ENCODE results near the gene L3MBTL1.

The L3MBTL1 gene

DNA sequence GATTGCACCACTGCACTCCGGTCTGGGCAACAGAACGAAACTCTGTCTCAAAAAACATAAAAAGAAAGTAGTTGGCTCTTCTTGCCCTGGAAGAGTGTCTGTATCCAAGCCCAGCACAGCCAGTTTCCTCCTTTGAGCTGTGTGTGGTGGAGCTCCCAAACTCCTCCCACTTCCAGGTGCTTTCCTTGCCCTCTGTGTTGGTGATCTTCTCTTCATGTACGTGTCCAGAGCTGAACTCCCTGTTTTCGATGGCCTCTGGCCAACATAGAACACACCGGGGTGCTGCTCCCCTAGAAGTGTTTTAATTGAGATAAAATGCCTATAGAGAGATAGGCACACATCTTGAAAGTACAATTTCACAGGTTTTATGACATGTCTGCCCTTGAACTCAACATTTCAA lies 34.7 kb downstream of the L3MBTL1 start:
- Mint-ChIP-seq H3K27me3 (ENCODE audit: low read depth, poor library complexity) (peaks cover 6% of the 10 kb centered on the region), H3K4me1 (no peaks in the 10 kb centered on the region), H3K36me3 (ENCODE audit: low read depth) (peaks cover 34% of the 10 kb centered on the region), H3K4me3 (no peak overlapping the region), H3K9me3 (peaks cover 16% of the 10 kb centered on the region), H3K27ac (no peak overlapping the region)
- no peak for DNase-seq
- TF ChIP-seq, protein P1, sequence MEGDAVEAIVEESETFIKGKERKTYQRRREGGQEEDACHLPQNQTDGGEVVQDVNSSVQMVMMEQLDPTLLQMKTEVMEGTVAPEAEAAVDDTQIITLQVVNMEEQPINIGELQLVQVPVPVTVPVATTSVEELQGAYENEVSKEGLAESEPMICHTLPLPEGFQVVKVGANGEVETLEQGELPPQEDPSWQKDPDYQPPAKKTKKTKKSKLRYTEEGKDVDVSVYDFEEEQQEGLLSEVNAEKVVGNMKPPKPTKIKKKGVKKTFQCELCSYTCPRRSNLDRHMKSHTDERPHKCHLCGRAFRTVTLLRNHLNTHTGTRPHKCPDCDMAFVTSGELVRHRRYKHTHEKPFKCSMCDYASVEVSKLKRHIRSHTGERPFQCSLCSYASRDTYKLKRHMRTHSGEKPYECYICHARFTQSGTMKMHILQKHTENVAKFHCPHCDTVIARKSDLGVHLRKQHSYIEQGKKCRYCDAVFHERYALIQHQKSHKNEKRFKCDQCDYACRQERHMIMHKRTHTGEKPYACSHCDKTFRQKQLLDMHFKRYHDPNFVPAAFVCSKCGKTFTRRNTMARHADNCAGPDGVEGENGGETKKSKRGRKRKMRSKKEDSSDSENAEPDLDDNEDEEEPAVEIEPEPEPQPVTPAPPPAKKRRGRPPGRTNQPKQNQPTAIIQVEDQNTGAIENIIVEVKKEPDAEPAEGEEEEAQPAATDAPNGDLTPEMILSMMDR (IDR thresholded peaks at IDR 0.05) = no peak

DNA sequence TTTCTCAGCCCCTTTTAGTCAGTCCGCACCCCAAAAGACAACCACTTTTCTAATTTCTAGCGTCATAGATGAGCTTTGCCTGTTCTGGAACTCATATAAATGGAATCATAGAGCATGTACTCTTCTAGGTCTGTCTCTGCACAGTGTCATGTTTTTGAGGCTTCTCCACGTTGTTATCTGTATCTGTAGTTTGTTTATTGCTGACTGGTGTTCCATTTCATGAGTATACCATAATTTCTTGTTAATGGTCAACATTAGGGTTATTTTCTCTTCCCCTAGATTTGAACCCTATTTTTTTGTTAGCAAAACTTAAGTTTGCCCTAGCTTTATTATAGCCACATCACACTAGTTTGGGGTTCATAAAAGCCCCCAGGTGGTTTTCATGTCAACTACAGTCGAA lies 35.2 kb downstream of the L3MBTL1 start:
- no peak for DNase-seq
- Mint-ChIP-seq H3K9me3 (peaks cover 21% of the 10 kb centered on the region), H3K4me3 (no peak overlapping the region), H3K36me3 (ENCODE audit: low read depth) (peaks cover 39% of the 10 kb centered on the region), H3K27me3 (ENCODE audit: low read depth, poor library complexity) (peaks cover 8% of the 10 kb centered on the region), H3K4me1 (peaks cover 2% of the 10 kb centered on the region), H3K27ac (no peak overlapping the region)
- TF ChIP-seq, protein P1 (IDR thresholded peaks at IDR 0.05) = no peak

DNA sequence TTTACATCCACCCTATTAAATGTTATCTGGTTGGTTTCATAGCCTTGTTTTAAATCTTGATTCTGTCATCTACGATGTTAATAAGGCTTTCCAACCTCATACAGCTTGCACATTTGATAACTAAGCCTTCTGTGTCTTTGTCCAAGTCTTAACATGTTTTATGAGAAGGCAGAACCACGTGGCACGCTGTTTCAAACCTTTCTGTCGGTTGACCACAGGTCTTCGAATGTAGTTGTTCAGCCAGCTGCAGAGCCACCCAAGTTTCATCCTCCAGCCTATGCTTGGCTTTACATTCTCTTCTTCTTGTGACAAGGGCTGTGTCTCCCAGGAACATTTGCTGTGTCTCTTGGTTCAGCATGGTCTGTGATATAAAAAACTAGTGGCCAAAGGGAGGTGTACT lies 35.6 kb downstream of the L3MBTL1 start:
- TF ChIP-seq, protein P1 (IDR thresholded peaks at IDR 0.05) = no peak

DNA sequence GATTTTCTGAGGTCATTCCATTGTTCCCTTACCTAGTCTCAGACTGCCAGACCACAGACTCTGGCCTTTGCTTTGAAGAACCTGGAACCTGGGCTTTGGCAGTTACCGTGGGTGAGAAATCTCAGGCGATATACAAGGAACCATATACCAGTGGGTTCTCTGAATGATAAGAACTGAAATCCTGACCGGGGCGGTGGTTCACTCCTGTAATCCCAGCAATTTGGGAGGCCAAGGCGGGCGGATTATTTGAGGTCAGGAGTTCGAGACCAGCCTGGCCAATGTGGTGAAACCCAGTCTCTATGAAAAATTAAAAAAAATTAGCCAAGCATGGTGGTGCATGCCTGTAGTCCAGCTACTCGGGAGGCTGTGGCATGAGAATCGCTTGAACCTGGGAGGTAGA lies 37.0 kb downstream of the L3MBTL1 start:
- Mint-ChIP-seq H3K36me3 (ENCODE audit: low read depth) (peaks cover 52% of the 10 kb centered on the region), H3K4me3 (no peak overlapping the region), H3K4me1 (peaks cover 7% of the 10 kb centered on the region)

More for the DNA sequence above, 35.6 kb downstream of the L3MBTL1 start:
- H3K27ac Mint-ChIP-seq = no peak overlapping the region
- H3K9me3 Mint-ChIP-seq = peaks cover 22% of the 10 kb centered on the region
- H3K27me3 Mint-ChIP-seq (ENCODE audit: low read depth, poor library complexity) = peaks cover 10% of the 10 kb centered on the region
- H3K36me3 Mint-ChIP-seq (ENCODE audit: low read depth) = peaks cover 44% of the 10 kb centered on the region
- peaks cover 7% of the 10 kb centered on the region for H3K4me1 Mint-ChIP-seq
- no peak overlapping the region for H3K4me3 Mint-ChIP-seq
- DNase-seq = no peak

DNA sequence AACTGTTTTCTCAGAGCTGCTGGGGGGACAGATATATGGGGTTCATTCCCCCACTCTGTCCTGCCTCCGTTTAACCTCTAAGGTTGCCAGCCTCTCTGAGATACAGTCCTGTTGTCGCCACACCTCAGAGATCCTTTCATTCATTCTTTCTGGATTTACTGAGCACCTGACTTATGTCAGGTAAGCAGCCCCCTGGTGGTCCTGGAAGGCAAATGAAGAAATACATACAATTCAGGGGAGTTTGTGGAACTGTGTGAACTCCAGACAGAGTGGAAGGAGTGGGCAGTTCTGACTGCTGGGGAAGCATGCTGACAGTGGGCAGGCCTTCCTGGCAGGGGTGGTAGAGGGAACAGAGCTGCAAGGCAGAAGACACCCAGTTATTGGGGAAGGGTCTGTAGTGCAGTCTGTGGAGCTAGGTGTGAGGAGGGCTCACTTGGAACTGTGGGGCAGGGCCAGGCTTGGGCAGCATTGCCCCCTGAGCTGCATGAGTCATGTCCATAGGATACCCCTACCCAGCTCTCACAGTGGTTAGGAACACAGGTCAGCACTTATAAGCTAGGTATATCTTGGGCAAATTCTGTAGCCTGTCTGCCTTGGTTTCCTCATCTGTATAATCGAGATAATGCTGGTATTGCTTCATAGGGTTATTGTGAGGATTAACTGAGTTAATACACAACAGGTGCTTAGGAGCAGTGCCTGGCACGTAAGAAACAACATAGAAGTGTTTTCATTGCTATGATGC lies 38.5 kb downstream of the L3MBTL1 start:
- Mint-ChIP-seq H3K36me3 (ENCODE audit: low read depth) (peaks cover 52% of the 10 kb centered on the region), H3K4me1 (peaks cover 7% of the 10 kb centered on the region), H3K27me3 (ENCODE audit: low read depth, poor library complexity) (peaks cover 7% of the 10 kb centered on the region), H3K27ac (no peak overlapping the region), H3K9me3 (peaks cover 22% of the 10 kb centered on the region), H3K4me3 (no peak overlapping the region)
- TF ChIP-seq, protein P1 (IDR thresholded peaks at IDR 0.05) = no peak
- no peak for DNase-seq

More for the DNA sequence above, 37.0 kb downstream of the L3MBTL1 start:
- H3K9me3 Mint-ChIP-seq = peaks cover 22% of the 10 kb centered on the region
- DNase-seq = no peak
- TF ChIP-seq, protein P1 (IDR thresholded peaks at IDR 0.05) = no peak
- no peak overlapping the region for H3K27ac Mint-ChIP-seq
- H3K27me3 Mint-ChIP-seq (ENCODE audit: low read depth, poor library complexity) = peaks cover 7% of the 10 kb centered on the region

Measured in nephron progenitor cell (in vitro differentiated cells).